Hepatocyte (in vitro differentiated cells): ENCODE results near the gene INS. TPM values are rescaled to one million over a fixed set of nuclear protein-coding genes. Genes with fewer than 3 reads are reported as not detected.

Experiments used
- DNase-seq: peaks from one replicate; pipeline ENCODE4 v3.0.0-alpha.2; 2016; ENCODE audit warnings: low spot score
- H2AFZ ChIP-seq: fragments of 200-600 bp; sonication (generic); 2 replicates; pipeline ENCODE4 v1.6.0; 2016; ENCODE audit warnings: antibody characterized with exemption, mild to moderate bottlenecking
- H3K27ac ChIP-seq: fragments of 200-600 bp; sonication (generic); 2 replicates; pipeline ENCODE4 v1.5.1; 2016; ENCODE audit warnings: mild to moderate bottlenecking
- H3K27me3 ChIP-seq: fragments of 200-600 bp; sonication (generic); 2 replicates; pipeline ENCODE4 v1.6.1; 2016
- H3K36me3 ChIP-seq: fragments of 200-600 bp; sonication (generic); replicated peaks from 2 replicates; pipeline ENCODE4 v1.5.1; 2016; ENCODE audit warnings: low read depth; ENCODE audit not compliant: insufficient read depth
- H3K4me1 ChIP-seq: fragments of 200-600 bp; sonication (generic); 2 replicates; pipeline ENCODE4 v1.5.1; 2016; ENCODE audit warnings: mild to moderate bottlenecking, moderate library complexity; ENCODE audit not compliant: insufficient read depth
- H3K4me2 ChIP-seq: fragments of 200-600 bp; sonication (generic); 2 replicates; pipeline ENCODE4 v1.6.0; 2016
- H3K4me3 ChIP-seq: fragments of 200-600 bp; sonication (generic); 2 replicates; pipeline ENCODE4 v1.5.1; 2016; ENCODE audit warnings: mild to moderate bottlenecking
- H3K79me2 ChIP-seq: fragments of 200-600 bp; sonication (generic); 2 replicates; pipeline ENCODE4 v1.6.0; 2017; ENCODE audit warnings: mild to moderate bottlenecking
- H3K9me2 ChIP-seq: fragments of 200-600 bp; sonication (generic); replicated peaks from 2 replicates; pipeline ENCODE4 v1.6.0; 2017; ENCODE audit warnings: mild to moderate bottlenecking; ENCODE audit not compliant: insufficient read depth
- H3K9me3 ChIP-seq: fragments of 200-600 bp; sonication (generic); 2 replicates; pipeline ENCODE4 v1.5.1; 2016; ENCODE audit warnings: low read depth, mild to moderate bottlenecking
- H4K20me1 ChIP-seq: fragments of 200-600 bp; sonication (generic); 2 replicates; pipeline ENCODE4 v1.6.0; 2016; ENCODE audit warnings: mild to moderate bottlenecking; ENCODE audit not compliant: insufficient read depth, poor library complexity, severe bottlenecking
- CTCF ChIP-seq: fragments of 200-600 bp; sonication (generic); IDR thresholded peaks from 2 replicates; pipeline ENCODE4 v1.5.1; 2016; ENCODE audit warnings: antibody characterized with exemption, mild to moderate bottlenecking; ENCODE audit not compliant: poor library complexity
- EZH2 ChIP-seq: fragments of 200-600 bp; sonication (generic); IDR thresholded peaks from 2 replicates; pipeline ENCODE4 v1.6.1; 2016; ENCODE audit warnings: antibody characterized with exemption, mild to moderate bottlenecking, borderline replicate concordance
- EZH2phosphoT487 ChIP-seq: fragments of 200-600 bp; sonication (generic); IDR thresholded peaks from one replicate; pipeline ENCODE4 v1.6.1; 2018; ENCODE audit warnings: antibody characterized with exemption, mild to moderate bottlenecking, low read depth, moderate library complexity; ENCODE audit not compliant: unreplicated experiment, severe bottlenecking
- WGBS: methylation state at CpG from one replicate; pipeline ENCODE4 v1.1.6; 2016; ENCODE audit warnings: low lambda C conversion rate; ENCODE audit errors: missing lambda C conversion rate; 5-methylcytosine and 5-hydroxymethylcytosine counted together
- polyA plus RNA-seq: library from polyadenylated mRNA; unstranded; fragments of >200 nt; fragmentation: Nextera tagmentation; extraction: Ambion mirVana; gene quantifications from 2 replicates; pipeline ENCODE4 v1.2.1, GENCODE V29; 2016
- total RNA-seq: library from RNA; depleted of rRNA; stranded (reverse); fragments of >200 nt; gene quantifications from 2 replicates; pipeline ENCODE4 v1.2.3, GENCODE V29; 2014

INS gene
- total and polyA plus RNA-seq, 2 experiments from 2014 or later = not detected

- H3K79me2 ChIP-seq = peaks cover 41% of the 10 kb centered on the region
- H4K20me1 ChIP-seq = peaks cover 62% of the 10 kb centered on the region
- no peak overlapping the region for H3K27ac ChIP-seq
- H3K4me1 ChIP-seq = no peaks in the 10 kb centered on the region
- H3K36me3 ChIP-seq = no peaks in the 10 kb centered on the region
- H3K27me3 ChIP-seq = no peaks in the 10 kb centered on the region
- H3K4me2 ChIP-seq = no peak overlapping the region
- no peak for TF ChIP-seq EZH2
- TF ChIP-seq EZH2phosphoT487 = no peak
- no peak for TF ChIP-seq CTCF
- no peaks in the 10 kb centered on the region for H3K9me3 ChIP-seq
- no peak overlapping the region for H3K4me3 ChIP-seq
- no peak for DNase-seq
- 86% methylated on average over 27 of the region's 28 CpGs for WGBS
- no peaks in the 10 kb centered on the region for H3K9me2 ChIP-seq
- H2AFZ ChIP-seq = no peak overlapping the region
Observed at GRCh38 chr11:2131371-2132236, 29.4 kb downstream of the INS start.

GRCh38 chr11:2130881-2131352 lies 30.1 kb downstream of the INS start:
- H3K27me3 ChIP-seq = no peaks in the 10 kb centered on the region
- no peaks in the 10 kb centered on the region for H3K9me2 ChIP-seq
- H3K9me3 ChIP-seq = no peaks in the 10 kb centered on the region
- peaks cover 55% of the 10 kb centered on the region for H4K20me1 ChIP-seq
- no peak overlapping the region for H3K4me3 ChIP-seq
- WGBS = 86% methylated on average over 16 of the region's 18 CpGs
- H3K4me2 ChIP-seq = no peak overlapping the region
- peaks cover 34% of the 10 kb centered on the region for H3K79me2 ChIP-seq
- DNase-seq = no peak
- no peak overlapping the region for H3K27ac ChIP-seq
- H3K4me1 ChIP-seq = no peaks in the 10 kb centered on the region
- no peaks in the 10 kb centered on the region for H3K36me3 ChIP-seq
- no peak overlapping the region for H2AFZ ChIP-seq
- TF ChIP-seq EZH2phosphoT487 = no peak
- TF ChIP-seq CTCF = no peak
- no peak for TF ChIP-seq EZH2

- Histone ChIP-seq H4K20me1 (peaks cover 44% of the 10 kb centered on the region), H3K27me3 (no peaks in the 10 kb centered on the region), H3K9me2 (no peaks in the 10 kb centered on the region), H3K79me2 (peaks cover 23% of the 10 kb centered on the region), H3K4me2 (no peak overlapping the region), H3K4me1 (no peaks in the 10 kb centered on the region), H3K36me3 (no peaks in the 10 kb centered on the region), H3K4me3 (no peak overlapping the region), H3K27ac (no peak overlapping the region), H2AFZ (no peak overlapping the region), H3K9me3 (no peaks in the 10 kb centered on the region)
- WGBS = 83% methylated on average over 10 of the region's 25 CpGs
- DNase-seq = no peak
- TF ChIP-seq EZH2 (no peak), EZH2phosphoT487 (no peak), CTCF (no peak)
Observed at GRCh38 chr11:2129699-2130366, 31.2 kb downstream of the INS start.
